ENCODE data around the gene SERPINB3.

- TF ChIP-seq CTCF (optimal IDR thresholded peaks at IDR 0.05 in 1 of 3, IDR thresholded peaks at IDR 0.05 in 1 of 3, conservative IDR thresholded peaks at IDR 0.05 in 1 of 3; ENCODE audit: extremely low read depth in 1 of 3, insufficient read depth in 2 of 3, low read length in 3 of 3) (no peak), EZH2 (IDR thresholded peaks at IDR 0.05; ENCODE audit: low read length) (no peak)
These were observed 14.8 kb downstream of the SERPINB3 start for GRCh38 chr18:63646936-63647335.

Measured in keratinocyte (primary cell).